Fibroblast of skin of left quadriceps (primary cell): Measurements from ENCODE around the gene TTC7B.
A peak's percentile ranks its signal among the peaks of the same experiment; 100 is the strongest.
"Not testable (repeated sequence)": the region's sequence is repeated elsewhere in the genome, so short reads cannot be mapped to it uniquely, and the experiment has no call there.

Experiments
- DNase-seq, 2 experiments: peaks; one replicate each; pipeline ENCODE4 v3.0.0-alpha.2; 2013; ENCODE audit warnings: low read depth in 2 of 2

The TTC7B gene

DNA sequence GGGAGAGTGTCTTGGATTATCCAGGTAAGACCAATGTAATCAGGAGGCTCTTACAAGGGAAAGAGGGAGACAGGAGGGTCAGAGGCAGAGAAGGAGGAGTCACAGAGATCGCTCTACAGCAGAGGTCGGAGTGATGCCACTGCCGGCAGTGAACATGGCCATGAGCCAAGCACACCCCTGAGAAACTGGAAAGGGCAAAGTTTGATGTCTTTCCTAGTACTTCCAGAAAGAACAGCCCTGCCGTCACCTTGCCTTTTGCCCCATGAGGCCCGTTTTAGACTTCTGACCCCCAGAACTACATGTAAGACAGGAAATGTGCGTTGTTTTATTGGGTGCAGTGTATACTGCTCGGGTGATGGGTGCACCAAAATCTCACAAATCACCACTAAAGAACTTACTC is 285.7 kb downstream of the TTC7B start:
- no peak for DNase-seq

DNA sequence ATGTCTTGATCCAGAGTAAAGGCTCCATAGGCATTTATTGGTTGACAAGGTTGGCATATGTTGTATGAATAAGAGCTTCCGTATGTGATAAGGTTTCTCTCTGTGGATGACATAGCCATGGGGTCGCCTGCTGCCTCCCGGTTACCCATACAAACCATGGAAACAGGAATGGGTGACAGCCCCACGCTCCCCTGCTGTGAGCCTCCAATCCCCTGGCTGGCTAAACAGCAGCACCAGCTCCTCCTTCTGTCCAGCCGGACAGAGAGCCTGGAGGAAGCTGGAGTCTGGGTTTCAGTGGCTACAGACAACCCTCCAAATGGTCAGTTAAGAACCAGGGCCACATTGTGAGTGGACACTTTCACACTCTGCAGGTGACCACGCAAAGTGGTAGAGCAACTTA is 288.3 kb downstream of the TTC7B start:
- DNase-seq: no peak

DNA sequence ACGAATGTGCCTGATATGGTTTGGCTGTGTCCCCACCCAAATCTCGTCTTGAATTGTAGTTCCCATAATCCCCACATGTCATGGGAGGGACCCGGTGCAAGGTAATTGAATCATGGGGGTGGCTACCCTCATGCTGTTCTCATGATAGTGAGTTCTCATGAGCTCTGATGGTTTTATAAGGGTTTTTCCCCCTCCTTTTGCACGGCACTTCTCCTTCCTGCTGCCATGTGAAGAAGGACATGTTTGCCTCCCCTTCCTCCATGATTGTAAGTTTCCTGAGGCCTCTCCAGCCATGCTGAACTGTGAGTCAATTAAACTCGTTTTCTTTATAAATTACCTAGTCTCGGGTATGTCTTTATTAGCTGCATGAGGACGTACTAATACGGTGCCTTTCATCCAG is 289.7 kb downstream of the TTC7B start:
- DNase-seq: not testable (repeated sequence)

DNA sequence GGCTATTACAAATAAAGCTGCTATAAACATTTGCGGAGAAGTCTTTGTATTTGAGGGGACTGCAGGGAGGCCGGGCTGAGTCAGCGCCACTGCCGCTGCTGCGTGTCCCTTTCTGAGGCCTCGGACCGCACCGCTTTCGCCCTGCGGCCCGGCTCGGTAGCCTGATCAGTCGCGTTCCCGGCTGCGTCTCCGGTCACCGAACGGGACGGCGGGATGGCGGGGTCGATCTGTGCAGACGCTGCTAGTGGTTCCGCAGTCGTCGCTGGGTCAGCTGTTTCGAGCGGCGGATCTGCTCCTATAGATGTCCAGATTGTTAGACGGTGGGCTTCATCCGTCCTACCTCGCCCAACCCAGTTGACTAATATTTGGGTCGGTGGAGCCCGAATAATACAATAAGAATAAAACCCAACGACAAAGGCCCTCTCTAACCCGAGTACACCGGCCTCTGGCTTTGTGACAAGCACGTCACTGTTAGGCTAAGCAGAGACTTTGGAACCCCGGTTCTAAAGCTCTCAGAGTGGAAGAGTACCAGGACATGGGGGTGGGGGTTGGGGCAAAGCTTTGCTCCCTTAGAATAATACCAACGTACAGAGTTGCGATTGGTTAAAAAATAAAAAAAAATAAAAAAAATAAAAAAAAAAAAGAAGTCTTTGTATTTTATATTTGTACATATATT is 290.7 kb downstream of the TTC7B start:
- DNase-seq: not testable (repeated sequence)

DNA sequence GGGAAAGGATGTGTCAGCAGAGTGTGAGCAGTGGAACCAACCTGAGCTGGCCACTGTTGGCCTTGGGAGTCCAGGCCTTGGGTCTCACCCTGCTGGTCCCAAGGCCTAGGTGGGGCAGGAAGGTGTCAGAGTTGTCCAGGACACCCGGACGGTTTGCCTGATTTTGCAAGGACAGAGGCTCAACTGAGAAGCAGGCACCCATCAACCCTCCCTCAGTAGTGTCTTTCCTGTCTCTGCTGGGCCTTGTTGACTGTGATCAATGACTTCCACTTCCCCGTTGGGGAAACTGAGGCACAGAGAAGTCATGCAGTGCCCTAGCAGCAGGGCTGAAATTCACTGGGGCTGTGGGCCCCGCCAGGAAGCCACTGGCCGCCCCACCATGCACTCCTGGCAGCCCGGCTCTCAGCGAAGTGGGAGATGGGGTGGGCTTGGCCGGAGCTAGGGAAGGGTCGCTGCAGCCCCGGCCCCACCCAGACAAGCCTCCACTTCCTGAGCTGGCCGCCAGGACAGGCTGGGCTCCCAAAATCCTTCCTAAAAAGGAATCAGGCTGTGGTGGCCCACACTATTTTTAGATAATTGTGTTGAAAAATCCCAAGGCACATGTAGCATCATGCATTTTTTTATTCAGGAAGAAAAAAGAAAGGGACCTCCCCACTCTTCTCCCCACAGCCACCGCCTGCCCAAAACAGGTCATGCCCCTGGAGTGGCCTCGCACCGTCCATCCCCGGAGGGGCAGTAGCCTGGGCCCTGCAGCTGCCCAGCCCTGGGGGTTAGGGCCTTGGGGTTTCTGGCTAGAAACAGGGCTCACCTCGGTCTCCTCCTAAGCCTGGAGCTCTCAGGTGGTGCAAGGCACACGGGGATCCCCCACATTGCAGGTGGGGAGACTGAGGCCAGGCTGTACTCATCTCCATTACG is 292.0 kb downstream of the TTC7B start:
- DNase-seq: no peak

DNA sequence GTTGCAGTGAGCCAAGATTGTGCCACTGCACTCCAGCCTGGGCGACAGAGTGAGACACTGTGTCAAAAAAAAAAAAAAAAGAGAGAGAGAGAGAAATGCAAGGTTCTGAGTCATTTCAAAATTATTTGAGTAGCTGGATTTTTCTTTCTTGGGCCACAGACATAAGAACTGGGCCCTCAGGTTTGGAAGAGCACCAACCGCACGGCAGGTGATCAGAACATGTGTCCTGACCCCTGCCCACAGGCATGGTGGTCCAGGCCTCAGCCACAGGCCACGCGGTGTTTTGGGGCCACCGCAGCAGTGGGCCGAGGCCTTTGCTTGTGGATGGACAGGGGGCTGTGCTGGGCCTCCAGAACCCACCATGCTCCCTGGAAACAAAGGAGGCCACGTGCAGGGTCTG is 292.7 kb downstream of the TTC7B start:
- peak; percentile 2 to 4 for DNase-seq

DNA sequence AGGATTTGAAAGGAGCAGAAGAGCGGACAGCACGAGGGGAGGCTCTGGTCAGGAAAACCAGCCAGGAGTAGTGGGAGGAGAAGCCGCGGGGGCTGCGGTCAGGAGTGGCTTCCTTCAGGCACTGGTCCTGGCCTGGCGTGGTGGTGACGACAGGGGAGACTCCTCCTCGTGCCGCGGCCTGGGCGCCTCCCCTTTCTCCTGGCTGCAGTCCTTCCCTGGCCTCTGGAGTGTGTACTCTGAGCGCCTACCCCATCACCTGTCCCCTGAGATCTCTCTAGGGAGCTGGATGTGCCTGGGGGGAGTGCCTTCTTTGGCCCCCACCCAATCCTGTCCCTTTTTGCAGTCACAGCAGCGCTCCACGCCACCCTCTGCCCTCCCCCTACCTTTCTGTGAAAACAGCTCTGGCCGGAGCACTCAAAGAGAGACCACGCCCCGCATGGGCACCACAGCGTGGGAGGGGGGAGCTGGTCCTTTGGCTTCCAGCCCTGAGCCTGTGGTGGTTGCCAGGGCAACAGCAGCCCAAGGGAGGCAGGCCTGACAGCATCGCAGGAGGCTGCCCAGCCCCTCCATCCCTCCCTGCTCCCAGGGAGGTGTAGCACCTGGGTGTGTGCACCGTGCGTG is 293.5 kb downstream of the TTC7B start:
- no peak for DNase-seq

DNA sequence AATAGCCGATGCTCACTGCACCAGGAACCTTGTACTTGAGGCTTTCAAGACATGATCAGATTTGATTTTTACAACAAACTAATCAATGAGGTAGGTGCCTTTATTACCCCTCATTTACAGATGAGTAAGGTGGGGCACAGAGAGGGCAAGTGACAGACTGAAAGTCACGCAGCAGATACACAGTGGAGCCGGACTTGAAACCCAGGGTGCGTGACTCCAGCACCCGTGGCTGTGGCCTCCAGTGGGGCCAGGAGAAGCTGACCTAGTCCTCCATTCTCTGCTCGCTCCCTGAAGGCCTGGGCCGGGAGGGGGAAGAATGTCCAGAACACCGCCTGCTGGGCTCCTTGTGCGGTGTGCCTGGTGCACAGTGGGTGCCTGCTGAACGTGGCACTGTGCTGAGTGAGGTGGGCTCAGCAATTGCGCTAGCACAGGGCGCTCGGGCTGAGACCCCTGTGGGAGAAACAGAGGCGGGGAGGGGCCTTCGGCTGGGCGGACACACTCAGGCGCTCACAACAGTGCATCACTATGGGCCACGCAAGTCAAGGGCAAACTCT is 294.2 kb downstream of the TTC7B start:
- no peak for DNase-seq

DNA sequence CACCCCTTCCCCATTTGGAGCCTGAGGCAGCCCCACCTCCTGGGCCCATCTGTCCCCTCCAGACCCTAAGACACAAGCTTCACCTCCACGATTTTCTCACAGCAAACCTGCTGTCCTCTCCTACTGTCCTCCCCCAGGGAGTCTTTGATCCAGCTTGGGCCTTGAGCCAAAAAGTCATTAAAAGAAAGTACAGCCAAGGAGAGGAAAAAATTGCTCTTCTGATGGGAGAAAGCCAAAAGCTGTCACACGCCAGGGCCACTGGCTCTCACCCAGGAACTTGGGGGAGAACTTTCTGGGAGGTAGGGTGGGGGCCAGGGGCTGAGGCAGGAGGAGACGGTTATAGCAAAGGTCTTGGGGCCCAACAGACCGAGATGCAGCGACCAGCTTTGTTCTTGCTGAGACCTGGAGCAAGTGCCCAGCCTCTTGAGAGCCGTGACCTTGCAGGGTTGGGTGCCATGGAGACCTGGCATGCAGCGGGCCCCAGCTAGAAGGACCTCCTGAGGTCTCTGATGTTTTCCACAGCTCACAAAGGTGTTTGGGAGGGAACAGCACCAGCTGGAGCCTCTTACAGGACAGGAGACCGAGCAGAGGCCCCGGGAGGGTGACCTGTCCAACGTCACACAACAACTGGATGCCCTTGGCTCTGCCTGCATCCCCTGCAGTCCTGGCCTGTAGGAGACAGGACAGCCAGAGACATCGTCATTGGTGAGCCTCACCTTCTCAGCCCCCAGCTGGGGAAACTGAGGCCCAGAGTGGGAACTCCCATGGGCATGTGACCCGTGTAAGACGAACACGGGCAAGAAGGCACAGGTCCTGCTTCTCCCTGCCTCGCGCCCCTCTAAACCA is 294.9 kb downstream of the TTC7B start:
- peak; percentile 3 to 4 for DNase-seq

DNA sequence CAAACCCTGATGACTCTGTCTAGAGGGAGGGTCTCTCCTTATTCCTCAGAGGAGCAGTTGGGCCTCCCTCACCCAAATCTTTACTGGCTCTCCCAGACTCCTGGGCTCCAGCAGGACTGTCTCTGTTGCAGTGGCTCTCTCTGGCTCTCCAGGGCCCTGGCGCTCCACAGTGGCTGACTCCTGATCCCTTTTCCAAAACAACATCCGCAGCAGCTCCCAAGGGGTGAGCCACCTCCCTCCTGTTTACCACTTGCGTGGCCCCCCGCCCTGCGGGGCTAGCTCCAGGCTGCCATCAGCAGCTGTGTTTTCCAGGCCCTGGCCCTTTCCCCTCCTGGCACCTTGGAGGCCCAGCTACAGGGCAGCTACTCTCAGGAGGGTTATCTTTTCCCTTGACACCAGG is 295.9 kb downstream of the TTC7B start:
- no peak for DNase-seq

DNA sequence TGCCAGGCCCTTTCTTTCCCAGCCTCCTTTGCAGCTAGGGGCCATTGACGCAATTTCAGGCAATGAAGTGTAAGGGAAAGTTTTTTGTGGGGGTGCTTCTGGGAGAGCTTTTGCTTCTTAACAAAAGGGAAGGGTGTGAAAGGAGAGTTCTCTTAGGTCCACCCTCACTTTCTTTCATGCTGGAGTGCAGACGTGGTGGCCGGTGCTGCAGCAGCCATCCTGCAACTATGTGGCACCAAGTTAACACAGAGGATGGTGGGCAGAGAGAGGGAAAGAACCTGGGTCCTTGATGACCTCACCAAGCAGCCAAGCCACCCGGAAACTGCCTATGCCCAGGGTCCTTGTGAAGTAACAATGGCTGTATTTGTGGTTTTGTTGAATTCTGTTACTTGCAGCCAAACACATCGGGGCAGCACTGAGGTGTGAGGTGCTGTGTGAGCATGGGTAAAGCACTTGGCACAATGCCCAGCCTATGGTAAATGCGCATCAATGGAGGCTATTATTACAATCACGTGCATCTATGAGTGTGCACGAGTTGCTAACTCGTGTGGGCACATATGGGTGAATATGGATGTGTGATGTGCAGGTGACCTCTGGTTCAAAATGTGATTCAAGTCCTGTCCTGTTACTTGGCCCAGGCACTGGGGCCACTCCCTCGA is 296.8 kb downstream of the TTC7B start:
- no peak for DNase-seq

DNA sequence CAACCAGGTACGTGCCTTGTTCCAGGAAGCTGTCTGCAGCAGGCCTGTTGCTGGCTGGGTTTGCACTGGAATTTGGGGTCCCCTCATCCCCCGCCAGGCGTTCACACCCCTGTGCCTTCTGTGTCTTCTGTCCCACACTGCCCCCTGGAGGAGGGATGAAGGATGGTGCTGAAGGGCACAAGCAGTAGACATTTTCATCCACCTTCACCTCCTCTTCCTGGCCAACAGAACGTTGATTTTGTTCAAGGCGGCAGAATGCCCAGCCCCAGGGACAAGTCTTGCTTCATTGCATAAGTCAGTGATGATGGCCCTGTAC is 297.3 kb downstream of the TTC7B start:
- DNase-seq: peak in 1 of 2 experiments; percentile 2

DNA sequence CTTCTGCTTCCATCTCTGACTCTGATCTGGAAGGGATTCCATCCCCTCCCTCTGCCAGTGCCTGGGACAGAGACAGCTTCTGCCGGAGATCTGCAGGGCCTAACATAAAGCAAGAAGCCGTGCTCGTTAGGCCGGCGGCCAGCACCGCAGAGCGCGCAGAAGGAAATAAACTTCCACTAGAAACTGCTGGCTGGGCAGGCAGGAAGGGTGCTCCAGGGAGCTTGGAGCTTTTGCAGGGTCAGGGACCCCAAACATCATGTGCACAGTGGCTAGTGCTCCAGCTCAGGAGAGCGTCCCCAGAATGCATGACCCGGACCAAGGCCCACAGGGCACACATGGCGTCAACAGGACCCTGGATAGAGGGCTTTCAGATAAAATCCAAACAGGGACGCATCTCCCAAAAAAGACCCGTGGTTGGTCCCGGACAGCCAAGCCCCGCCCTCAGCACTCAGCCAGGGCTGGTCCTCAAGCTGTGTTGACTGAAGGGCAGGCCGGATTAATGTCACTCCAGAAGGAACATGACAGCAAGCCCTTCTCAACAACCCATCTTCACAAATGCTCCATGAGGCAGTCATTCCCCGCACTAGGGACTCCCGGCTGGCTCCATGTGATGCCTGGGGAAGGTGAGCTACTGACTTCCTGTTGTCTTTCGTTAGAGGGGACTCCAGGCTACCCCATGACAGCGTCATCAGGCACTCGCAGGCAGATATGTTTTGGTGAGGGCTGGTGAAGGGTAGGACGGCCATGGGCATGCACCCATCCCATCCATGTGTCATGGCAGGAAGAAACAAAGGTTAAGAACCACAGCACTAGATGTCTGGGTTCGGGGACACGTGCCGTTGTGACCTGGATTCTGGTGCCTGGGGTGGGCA is 297.9 kb downstream of the TTC7B start:
- DNase-seq: no peak

DNA sequence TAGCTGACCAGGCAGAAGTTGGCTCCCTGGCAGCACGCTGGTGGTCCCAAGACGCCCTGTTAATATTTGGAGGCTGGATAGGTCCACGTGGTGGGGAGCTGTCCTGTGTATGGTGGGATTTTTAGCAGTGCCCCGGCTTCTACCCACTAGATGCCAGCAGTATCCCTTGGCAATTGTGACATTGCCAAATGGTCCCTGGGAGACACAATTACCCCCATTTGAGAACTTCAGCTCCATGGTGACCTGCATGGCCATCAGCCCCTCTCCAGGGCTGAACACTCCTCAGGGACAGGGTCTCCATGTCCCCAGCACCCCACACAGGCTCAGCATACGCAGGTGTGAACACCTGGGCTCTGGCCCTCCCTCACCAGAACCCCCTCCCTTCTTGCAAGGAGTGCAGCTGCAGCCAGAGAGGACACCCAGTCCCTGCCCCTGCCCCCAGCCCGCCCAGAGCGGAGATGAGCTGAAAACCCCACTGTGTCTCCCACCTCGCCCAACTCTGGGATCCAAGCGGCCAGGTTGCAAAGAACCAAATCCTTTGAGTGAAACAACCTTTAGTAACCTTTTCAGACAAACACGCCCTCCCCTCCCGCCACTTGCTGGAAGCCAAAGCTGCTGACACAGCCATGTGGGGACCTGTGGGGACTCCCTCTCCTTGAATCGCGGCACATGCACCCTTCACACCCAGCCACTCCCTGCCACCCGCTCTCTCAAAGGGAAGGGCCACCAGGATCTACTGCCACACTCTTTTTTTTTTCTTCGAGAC is 299.0 kb downstream of the TTC7B start:
- no peak for DNase-seq

DNA sequence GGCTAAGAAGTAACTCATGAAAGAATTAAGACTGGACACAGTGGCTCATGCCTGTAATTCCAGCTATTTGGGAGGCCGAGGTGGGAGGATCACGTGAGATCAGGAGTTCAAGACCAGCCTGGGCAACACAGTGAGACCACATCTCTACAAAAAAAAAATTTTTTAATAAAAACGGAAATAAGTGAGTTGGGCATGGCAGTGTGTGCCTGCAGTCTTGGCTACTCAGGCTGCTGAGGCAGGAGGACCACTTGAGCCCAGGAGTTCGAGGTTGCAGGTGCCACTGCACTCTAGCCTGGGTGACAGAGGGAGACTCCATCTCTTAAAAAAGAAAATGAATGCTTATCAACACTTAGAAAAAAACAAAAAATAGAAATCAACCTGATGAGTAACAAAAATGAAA is 301.7 kb downstream of the TTC7B start:
- no peak for DNase-seq

DNA sequence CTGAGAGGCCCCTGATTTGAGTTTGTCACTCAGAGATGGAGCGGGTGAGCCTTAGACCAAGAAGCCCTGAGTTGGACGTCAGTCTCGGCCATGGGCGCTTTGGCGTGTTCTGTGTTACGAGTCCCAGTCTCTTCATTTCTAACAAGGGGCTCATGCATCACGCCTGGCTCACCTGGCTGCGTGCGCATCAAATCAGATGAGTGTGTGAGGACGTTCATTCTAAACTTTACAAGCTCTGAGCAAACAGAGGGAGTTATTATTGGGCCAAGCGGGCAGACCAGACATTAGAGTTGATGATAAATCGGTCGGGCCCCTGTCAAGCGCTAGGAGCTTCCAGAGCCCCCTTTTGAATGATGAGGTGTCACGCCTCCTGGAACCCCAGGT is 302.2 kb downstream of the TTC7B start:
- no peak for DNase-seq

DNA sequence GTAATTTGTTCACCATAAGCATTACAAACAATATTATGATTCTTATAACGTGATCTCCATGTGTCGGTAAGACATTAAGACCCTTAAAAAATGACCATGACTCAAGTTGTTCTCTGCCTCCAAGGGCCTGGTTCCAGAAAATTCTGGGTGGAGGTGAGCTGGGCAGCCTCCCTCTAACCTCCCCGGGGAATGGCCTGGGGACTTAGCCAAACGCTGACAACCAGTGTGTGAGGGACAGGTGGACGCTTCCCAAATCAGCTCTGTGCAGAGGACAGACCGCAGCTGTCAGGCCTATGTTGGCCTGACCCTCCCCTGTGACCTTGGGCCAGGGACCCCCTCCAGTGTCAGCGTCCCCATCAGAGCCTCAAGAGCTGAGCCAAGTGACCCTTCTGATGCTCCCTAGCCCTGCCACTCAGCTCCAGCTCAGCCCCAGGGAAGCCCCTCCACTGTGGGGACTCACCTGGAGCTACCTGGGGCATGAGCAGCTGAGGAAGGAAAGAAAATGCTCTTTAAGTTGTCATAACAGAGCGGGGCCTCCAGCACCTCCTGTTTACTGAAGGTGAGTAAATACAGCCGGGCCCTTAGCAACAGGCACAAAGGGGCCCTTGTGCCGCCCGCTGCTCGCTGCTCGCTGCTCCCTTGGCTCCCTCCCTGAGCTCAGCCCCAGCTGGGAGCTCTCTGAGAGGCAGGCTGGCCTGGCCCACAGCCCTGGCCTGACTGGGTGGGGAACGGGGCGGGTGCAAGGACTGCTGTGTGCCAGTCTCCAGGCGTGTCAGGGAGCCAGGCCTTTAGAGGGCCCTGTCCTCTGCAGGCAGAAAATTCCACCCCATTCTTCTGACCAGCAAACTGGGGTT is 302.8 kb downstream of the TTC7B start:
- no peak for DNase-seq

DNA sequence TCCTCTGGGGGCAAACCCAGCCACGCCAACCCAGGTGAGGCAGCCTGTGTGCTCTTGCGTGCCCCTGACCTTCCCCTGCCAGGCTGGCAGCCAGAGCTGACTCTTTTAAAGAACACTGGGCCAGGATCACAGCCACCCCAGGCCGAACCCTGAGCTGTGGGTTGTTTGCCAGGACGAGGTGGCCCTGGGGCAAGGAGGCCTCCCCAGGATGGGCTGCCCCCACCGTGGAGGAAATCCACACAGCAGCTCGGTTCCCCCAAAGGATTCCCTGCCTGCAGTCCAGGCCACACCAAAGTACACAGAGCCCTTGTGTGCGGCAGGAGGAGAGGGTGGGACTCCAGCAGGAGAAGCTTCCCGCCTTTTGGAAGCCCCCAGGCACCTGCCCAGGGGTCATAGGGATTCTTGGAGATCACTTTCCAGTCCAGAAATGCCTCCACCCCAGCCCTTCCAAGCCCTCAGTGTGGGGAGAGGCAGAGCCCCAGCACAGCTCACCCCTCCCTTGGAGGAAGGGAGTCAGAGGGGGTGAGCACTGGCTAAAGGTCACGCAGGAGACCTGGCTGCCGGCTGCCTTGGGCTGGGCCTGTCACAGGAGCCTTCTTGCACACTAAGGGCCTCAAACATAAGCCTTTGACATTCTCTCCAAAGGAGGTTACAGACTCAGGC is 303.8 kb downstream of the TTC7B start:
- DNase-seq: no peak
